Measurements from ENCODE around the gene SNX1.
"Not testable (repeated sequence)": the region's sequence is repeated elsewhere in the genome, so short reads cannot be mapped to it uniquely, and the experiment has no call there.

The SNX1 gene

DNA sequence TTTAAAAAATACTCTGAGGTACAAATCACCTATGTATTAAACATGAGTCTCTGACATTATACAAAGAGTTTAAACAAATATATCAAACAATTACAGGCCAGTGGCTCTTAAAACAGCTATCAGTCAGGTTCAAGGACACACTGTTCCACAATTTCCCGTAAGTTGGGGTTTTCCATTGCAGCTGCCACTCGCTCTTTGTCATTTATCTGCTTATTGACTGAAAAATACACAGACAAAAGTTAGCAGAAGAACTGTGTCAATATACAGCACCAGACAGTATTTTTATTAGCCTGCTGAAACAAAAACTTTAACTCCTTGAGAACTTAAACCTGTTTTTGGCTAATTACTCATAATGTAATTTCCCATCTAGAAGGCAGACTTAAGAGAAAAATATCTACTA is 23.0 kb upstream of the SNX1 start:
- DNase-seq (ENCODE audit: low read depth, low spot score), result no peak

DNA sequence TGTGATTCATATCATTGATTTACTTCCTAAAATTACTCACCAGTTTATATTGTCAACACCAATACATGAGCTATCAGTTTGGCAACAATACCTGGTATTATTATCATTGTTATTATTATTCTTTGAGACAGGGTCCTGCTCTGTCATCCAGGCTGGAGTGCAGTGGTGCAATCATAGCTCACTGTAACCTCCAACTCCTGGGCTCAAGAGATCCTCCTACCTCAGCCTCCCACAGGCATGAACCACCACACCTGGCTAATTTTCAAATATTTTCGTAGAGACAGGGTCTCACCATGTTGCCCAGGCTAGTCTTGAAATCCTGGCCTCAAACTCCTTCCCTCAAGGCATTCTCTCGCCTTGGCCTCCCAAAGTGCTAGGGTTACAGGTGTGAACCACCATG is 22.3 kb upstream of the SNX1 start:
- not testable (repeated sequence) for DNase-seq (ENCODE audit: low read depth, low spot score)

DNA sequence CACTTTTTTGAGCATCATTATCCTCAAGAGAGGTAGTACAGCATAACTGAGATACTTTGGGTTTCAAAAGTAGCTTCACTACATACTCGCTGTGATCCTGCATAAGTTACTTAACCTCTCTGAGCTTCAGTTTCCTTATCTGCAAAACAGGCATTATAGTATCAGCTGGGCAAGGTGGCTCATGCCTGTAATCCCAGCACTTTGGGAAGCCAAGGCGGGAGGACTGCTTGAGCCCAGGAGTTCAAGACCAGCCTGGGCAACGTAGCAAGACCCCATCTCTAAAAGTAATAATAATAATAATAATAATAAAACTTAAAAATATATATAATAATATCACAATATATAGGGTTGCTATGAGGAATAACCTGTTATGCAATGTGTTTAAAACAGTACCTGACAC is 13.0 kb upstream of the SNX1 start:
- DNase-seq (ENCODE audit: low read depth, low spot score), result no peak

DNA sequence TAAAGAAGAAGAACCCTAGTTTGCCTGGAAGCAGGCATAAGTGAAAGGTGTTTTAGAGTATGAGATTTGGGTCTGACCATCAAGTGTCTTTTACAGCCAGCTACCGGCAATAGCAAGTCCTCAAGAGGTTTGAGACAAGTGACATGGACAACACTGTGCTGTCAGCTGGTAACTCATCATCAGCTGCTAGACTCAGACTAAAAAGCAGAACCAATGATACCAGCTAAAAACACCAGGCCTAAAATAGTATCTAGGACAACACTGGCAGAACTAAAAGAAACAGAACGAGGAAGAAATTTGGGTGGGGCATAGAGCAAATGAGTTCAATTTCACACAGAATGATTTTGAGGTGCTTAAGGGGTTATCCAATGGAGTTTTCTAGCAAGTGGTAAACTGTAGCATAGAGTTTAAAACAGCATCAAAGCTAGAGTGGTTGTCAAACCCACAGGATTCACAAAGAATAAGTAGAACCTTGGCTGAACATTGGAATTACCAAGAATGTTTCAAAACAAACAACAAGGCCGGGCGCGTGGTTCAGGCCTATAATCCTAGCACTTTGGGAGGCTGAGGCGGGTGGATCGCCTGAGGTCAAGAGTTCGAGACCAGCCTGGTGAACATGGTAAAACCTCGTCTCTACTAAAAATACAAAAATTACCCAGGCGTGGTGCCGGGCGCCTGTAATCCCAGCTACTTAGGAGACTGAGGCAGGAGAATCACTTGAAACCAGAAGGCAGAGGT is 6.1 kb upstream of the SNX1 start:
- no peak for DNase-seq (ENCODE audit: low read depth, low spot score)

DNA sequence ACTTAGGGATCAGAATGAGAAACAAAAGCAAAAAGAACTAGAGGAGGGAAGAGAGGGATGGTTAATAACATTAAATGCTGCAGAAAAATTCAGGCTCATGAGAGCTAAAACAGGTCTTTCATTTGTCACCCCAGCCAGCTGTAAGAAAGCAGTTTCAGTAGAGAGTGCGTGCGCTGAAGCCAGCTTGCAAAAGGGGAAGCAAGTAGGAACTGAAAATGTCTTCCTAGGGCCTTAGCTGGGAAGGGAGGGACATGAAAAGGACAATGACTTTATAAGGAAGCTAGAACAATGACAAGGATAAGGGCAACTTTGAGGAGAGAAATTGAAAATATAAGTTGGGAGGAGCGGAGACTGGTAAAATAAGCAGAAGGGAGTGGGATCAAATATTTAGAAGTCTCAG is 5.3 kb upstream of the SNX1 start:
- DNase-seq (ENCODE audit: low read depth, low spot score), result no peak

DNA sequence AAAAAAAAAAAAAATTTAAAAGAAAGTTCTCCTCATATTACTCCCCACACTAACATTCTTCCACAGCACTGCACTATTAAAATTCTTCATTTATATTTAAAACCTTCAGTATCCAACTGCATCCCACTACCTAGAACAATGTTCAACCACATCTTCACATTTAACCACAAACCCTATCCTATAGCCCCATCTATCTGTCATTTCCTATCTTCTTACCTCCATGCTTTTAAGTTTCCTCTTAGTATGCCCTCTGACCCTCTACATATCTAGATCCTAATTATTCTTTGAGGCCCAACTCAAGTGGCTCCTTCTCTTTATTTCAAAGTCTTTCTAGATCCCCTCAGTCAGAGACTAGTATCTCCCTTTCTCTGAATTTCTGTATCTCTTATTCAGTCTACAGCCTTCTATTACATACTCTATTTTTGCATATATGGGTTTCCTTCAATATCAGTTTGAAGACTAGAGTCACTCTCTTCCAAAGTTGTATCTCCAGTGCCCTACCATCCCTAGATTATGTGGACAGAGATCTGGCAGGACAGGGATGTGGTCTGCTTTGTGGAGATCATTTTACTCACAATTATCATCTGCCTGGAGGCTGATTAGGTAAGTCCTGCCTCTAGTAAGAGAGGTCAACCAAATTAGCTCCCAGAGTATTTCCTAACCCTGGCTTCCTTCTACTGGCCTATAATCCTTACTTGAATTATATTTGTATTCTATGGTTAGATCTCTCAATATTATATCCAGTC is 3.5 kb upstream of the SNX1 start:
- DNase-seq (ENCODE audit: low read depth, low spot score), result no peak

DNA sequence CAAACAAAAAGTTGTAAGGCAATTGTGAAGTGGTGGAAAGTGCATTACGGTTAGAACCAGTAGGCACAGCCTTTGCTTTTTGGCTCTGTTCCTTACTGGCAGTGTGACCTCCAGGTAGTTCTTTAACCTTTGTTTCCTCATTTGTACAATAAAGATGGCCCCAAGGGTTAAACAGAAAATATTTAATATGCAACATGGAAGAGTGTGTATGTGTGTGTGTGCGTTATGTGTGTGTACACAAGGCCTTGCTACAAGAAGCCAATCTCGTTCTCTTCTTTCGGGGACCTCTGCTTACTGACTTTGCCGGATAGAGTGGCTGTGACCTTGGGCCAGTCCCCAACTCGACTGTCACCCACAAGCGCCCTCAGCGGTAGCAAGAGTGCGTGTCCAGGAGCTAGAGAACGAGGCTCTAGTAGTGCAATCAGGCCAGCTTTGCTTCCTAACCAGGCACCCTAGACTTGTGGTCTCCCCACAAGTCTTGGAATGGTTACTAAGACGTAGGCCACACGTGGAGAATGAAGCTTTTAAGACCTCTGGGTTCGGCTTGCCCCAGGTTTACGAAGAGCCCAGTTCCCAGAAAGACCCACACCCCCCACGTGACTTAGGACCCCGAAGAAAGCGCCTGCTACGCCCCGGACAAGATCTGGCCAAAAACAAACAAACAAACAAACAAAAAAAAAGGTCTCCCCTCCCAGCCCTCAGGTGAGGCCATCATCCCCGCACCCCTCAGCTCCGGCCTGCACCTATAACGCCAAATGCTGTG is 2.7 kb upstream of the SNX1 start:
- DNase-seq (ENCODE audit: low read depth, low spot score), result no peak

DNA sequence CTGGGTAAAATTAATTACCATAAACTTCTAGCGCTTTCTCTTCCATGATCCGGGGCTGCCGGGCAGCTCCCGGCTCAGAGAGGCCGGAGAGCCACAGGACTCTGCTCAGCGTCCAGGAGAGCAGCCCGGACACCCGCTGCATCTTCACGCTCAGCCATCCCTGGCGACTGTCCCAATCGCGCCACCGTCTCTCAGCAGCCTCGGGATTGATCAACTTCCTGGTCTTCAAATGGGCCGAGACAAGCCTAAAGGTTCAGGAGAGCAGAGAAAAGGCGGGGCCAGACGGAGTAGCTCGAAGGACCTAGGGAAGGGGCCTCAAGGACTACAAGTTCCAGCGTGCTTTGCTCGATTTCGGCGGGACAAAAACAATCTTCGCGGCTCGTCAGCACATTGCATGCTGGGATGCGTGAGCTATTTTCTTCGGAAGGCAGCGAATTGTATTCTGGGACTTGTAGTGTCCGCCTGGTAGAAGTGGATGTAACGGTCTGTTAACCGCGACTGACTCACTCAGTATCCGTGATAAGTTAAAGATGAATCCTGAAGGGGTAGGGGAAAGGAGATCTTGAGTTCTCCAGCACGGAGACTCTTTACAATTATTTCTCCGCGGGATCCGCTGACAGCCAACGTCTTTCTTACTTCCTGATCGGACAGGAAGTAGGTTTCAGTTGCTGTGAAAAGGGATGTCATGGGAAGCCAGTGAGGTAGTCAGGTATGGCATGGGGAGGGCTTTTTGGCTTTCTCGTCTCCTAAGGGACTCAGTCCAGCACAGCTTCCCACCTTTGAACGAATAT is 2.0 kb upstream of the SNX1 start, which contains the start of gene CIAO2A:
CIAO2A (minus strand) TSS at position 212 of the 791 bp plus-strand sequence; CDS start at position 142, 70 bp downstream.
- peak; percentile 81 for DNase-seq (ENCODE audit: low read depth, low spot score)

DNA sequence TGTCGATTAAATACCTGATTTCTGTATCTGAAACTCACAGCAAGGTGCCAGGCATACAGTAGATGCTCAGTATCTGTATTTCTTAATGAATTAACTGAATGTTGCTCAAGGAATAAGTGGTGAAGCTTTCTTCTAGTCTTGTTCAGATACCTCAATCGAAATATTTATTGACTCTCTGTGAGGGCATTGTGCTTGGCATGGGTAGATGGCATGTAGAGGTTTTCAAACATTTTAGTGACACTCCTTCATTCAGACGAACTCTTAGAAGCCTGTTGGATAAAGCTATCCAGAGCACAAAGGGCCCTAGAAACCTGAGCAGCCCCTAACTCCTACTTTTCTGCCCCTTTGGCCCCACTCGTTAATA is 369 bp upstream of the SNX1 start:
- DNase-seq (ENCODE audit: low read depth, low spot score), result no peak

DNA sequence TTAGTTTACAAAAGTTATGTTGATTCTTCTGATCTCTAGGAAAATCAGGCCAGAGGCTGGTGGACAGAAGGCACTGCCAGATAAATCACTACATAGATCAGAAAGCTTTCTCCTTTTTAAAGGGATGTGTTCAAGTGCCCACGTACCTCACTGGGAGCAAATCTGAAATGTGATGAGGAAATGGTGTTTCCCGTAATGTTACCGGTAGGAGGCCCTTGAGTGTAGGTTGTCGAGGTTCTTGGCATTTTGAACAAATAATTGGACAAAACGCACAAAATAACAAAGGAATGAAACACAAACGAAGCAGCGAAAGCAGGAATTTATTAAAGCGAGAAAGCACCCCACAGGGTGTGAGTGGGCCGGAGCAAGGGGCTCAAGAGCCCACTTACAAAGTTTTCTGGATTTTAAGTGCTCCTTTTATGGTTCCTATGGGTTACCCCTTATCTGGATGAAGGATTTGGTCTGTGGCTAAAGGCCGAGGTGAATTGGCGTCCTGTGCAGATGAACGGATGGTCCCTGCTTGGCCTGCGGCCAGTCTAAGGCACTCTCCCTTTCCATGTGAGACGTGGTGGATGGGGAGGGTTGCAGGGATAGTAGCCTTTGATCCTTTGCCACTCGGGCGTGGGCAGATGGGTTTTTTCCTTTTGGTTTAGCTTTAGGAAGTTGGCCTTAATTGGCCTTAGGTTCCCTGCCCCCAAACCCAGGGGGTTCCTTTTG is 1.0 kb downstream of the SNX1 start:
- no peak for DNase-seq (ENCODE audit: low read depth, low spot score)

DNA sequence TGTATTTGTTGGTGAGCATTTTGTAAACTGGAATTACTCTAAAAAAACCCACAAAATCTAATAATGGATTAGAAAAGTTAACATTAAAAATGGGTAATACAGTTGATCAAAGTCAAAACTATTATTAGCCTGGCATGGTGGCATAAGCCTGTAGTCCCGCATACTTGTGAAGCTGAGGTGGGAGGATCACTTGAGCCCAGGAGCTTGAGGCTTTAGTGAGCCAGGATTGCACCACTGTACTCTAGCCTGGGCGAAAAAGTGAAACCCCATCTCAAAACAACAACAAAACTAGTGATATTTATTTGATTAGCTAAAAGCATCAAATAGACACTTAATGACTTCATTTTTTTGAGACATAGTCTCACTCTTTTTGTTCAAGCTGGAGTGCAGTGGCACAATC is 3.6 kb downstream of the SNX1 start:
- no peak for DNase-seq (ENCODE audit: low read depth, low spot score)

DNA sequence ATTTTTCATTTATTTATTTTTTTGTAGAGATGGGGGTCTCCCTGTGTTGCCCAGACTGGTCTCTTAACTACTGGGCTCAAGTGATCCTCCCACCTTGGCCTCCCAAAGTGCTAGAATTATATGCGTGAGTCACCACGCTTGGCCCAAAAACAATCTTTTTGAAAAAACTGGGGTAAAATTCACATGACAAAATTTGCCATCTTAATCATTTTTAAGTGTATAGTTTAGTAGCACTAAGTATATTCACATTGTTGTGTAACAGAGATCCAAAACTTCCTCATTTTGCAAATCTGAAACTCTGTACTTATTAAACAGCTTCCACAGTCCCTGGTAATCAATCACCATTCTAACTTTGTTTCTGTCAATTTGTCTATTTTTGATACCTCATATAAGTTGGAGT is 5.2 kb downstream of the SNX1 start:
- DNase-seq (ENCODE audit: low read depth, low spot score), result no peak

DNA sequence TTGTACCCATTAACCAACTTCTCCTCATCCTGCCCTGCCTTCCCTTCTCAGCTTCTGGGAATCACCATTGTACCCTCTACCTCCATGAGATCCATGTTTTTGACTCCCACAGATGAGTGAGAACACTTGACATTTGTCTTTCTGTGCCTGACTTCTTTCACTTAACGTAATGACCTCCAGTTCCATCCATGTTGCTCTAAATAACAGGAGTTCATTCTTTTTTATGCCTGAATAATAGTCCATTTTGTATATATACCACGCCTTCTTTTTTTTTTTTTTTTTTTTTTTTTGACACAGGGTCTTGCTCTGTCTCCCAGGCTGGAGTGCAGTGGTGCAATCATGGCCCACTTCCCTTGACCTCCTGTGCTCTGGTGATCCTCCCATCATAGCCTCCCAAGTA is 6.7 kb downstream of the SNX1 start:
- no peak for DNase-seq (ENCODE audit: low read depth, low spot score)

DNA sequence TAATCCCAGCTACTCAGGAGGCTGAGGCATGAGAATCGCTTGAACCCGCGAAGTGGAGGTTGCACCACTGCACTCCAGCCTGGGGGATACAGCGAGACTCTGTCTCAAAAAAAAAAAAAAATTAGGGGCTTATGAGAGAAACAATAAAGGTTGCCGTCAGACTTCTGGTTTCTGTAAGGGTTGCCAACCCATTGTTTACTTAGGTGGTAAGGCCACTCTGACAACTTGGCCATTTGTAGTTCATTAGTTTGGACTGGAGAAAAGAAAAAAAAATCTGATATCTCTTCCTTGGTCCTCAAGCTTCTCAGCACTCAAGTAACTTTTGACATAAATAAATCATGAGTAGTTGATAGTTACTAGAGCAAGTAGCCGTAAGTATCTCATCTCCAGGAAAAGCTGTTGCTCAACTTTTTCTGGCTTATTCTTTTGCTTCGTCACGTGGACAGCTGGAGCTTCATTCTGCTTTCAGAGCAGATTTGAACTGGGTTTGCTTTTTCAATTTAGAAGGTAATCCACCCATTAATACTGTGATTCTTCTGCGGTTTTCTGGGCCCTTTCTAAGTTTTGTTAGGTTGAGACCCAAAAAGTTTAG is 9.4 kb downstream of the SNX1 start:
- DNase-seq (ENCODE audit: low read depth, low spot score), result no peak

DNA sequence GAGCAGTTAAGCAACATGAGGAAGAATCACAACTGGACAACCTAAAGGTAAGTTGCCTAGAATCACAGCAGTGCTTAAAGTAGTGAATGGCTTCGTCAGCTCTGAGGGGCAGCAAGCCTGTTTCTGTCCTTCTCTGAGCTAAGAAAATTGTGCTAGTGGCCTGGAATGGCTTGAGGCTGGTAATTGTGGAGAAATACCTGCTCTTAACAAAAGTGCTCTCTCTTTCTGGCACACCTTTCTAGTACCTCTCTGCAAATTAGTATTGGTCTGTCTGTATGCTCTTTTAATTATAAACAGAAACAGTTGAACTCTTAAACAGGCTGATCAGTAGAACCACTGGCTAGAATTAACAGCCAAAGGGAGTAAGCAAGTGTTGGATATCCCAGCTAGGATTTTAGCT is 11.6 kb downstream of the SNX1 start:
- no peak for DNase-seq (ENCODE audit: low read depth, low spot score)

DNA sequence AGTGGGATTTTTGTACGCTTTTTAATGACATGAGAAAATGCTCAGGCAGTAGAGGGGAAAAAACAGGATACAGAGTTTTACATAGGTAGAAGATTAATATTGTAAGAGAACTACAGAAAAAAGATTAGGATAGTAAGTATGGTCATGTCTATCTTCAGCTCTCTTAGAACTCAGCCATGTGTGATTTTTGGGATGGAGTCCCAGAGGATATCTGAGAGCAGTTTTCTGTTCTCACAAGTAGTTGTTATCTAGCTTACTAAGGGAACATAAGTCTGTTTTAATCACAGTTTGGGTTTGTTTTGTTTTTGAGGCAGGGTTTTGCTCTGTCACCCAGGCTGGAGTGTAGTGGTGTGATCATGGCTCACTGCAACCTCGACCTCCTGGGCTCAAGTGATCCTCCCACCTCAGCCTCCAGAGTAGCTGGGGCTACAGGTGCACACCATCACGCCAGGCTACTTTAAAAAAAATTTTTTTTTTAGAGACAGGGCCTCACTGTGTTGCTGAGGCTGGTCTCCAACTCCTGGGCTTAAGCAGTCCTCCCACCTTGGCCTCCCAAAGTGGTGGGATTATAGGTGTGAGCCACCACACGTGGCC is 14.4 kb downstream of the SNX1 start:
- DNase-seq (ENCODE audit: low read depth, low spot score), result not testable (repeated sequence)

DNA sequence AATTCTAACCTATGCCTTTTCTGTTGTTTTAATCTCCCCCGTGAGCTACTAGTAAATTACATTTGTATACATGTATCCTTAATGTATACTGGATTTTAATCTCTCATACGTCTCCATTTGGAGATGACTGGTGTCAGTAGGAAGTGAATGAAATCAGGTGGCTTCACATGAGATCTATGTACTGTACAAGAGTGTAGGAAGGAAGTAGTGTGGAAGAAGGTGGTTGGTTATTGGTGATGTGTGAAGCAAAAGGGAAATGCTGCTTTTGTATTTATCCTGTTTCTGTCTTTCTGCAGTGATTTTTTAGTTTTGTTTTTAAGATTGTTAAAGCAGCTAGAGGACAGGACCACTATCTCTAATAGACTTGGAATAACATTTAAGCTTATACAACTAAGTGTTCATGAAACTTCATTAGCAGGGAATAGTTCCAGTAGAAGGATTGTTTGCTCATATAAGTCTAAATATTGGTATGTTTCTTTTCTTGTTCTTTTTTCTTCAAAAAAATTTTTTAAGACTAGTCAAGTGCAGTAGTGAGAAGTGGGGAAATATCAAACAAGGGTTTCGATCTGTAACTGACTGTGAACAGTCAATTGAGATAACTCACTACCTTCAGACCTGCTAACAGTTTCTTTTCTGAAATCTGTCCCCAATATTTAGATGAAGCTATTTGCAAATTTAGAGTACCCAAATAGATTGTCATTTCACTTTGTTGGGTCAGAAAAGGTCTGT is 15.3 kb downstream of the SNX1 start:
- no peak for DNase-seq (ENCODE audit: low read depth, low spot score)

DNA sequence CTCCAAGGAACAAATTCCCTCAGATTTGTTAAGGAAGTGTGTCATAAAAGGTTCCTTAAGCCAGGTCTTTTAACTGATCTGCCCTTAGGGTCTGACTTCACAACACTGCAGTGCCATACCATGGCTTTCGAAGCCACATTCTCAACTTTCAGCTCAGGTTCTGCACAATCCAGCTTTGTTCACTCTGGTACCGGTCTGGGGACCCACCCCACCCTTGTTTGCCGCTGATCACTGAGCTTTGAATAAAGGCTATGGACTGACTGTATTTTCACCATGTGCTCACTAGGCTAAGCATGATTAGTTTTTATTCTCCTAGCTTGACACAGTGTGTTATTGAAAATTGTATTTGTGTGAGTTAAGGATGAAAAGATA is 15.9 kb downstream of the SNX1 start:
- no peak for DNase-seq (ENCODE audit: low read depth, low spot score)

DNA sequence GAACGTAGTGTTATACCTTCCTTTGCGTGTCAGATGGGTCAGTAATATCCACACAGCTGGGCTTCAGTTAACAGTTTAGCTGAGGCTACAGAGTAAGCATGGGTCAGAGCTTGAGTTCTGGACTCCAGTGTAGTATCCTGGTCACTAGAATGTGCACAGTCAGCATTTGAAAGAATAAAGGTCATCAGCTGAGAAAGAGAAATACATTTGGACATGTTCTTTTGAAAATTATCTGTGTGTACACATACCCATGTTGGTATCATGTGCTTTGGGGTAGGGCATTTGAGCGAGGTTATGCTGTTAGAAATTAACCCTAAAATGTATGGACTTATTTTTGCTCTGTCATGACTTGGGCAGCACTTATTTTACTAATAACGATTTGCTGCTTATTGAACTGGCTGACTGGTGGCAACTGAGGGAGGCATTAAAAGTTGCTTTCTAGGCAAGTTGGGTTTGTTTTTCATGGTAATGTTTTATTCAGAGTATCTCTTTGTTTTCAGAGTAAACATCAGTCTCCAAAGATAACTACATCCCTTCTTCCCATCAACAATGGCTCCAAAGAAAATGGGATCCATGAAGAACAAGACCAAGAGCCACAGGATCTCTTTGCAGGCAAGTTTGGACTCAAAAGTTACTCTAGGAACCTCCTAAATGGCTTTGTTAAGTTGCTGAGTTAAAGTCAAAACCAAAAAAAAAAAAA is 16.4 kb downstream of the SNX1 start:
- DNase-seq (ENCODE audit: low read depth, low spot score), result no peak
